GM12892 (cell line): ENCODE data around the gene PTPRN2.
"Not testable (repeated sequence)": the region's sequence is repeated elsewhere in the genome, so short reads cannot be mapped to it uniquely, and the experiment has no call there.

Experiments
- DNase-seq: peaks from one replicate; pipeline ENCODE4 v3.0.0; 2011; ENCODE audit not compliant: insufficient read length
- FAIRE-seq: peaks from 2 replicates; lab custom pipeline; 2011; peaks lifted over from hg19 to GRCh38; lab: Jason Lieb, UNC
- POLR2A ChIP-seq: IDR thresholded peaks from 2 replicates; pipeline ENCODE4 v1.6.1; 2011; ENCODE audit warnings: low read depth, low read length, control low read depth
- POLR2AphosphoS5 ChIP-seq: IDR thresholded peaks from 2 replicates; pipeline ENCODE4 v1.6.1; 2011; ENCODE audit warnings: low read depth, low read length, control low read depth
- TAF1 ChIP-seq: IDR thresholded peaks from 2 replicates; pipeline ENCODE4 v1.6.1; 2011; ENCODE audit warnings: low read depth, mild to moderate bottlenecking, control low read depth, low read length, borderline replicate concordance

The PTPRN2 gene

GRCh38 chr7:157784979-157785441, 802.6 kb downstream of the PTPRN2 start:
- TF ChIP-seq POLR2AphosphoS5 (no peak), TAF1 (no peak), POLR2A (no peak)
- FAIRE-seq (no peak), DNase-seq (no peak)

GRCh38 chr7:157784041-157784835, 803.4 kb downstream of the PTPRN2 start:
- TF ChIP-seq POLR2AphosphoS5 (no peak), TAF1 (no peak), POLR2A (no peak)
- DNase-seq = no peak
- no peak for FAIRE-seq

- no peak for FAIRE-seq
- TF ChIP-seq POLR2A = no peak
- no peak for TF ChIP-seq TAF1
- TF ChIP-seq POLR2AphosphoS5 = no peak
- DNase-seq = no peak
Observed at GRCh38 chr7:157782041-157782440, 805.6 kb downstream of the PTPRN2 start.

DNA sequence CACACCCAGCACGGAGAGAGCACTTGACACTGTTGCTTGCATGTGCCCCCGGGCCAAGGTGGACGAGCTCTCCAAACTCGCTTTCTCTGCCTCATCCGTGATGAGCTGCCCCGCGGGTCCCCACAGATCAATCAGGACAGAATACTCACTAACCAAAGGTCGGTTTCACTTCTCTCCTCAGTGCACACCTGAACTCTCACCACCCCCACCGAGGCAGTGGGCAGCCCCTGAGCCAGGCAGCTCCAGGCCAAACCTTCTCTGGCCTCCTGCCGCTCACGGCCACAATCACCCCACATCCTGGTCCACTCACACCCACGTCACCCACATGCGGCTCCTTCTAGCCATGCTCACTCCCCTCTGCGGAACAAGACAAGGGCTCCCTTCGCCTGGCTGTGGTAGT, 806.9 kb downstream of the PTPRN2 start:
- FAIRE-seq = no peak
- DNase-seq = no peak
- TF ChIP-seq POLR2AphosphoS5 (no peak), POLR2A (no peak), TAF1 (no peak)

DNA sequence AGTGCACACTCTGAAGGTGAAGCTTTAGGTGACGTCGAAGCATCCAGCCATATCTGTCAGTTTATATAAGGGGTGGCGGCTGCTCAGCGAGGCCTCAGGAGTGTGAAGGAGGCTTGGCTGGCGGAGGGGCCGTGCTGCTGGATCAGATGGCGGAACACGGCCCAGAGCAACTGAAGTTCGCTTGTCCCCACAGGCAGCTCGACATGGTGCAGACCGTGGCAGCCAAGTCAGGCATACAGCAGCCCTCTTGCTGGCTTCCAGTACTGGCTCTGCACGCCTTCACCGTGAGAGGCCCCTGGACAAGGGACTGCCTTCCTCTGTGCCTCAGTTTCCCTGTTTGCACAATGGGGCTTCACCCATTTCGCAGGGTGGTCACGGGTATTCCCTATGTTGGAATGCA, 807.3 kb downstream of the PTPRN2 start:
- TF ChIP-seq TAF1 = no peak
- TF ChIP-seq POLR2AphosphoS5 = no peak
- no peak for TF ChIP-seq POLR2A
- no peak for DNase-seq
- no peak for FAIRE-seq

DNA sequence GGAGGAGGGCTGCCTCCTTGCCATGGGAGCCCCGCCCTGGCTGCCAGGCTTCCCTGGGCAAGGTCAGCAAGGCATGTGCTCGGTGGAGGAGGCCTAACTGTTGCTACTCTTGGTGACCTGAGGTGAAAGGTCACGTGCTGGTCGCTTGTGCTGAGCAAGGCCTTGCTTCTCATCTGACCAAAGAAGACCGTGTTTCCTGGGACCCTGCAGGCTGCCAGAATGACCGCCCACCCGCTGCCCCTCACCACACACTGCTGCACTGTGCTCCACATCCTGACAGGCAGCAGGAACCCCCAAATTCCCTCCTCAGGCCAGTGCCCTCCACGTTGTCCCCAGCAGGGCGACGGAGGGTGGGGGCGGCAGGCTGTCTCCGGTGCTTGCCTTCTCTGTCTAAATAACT, 808.4 kb downstream of the PTPRN2 start:
- no peak for FAIRE-seq
- no peak for DNase-seq
- TF ChIP-seq POLR2A = no peak
- TF ChIP-seq POLR2AphosphoS5 = no peak

GRCh38 chr7:157777194-157777762, 810.3 kb downstream of the PTPRN2 start:
- not testable (repeated sequence) for DNase-seq, FAIRE-seq

- DNase-seq = no peak
- TF ChIP-seq POLR2AphosphoS5 = no peak
- no peak for TF ChIP-seq POLR2A
- no peak for TF ChIP-seq TAF1
- FAIRE-seq = no peak
Observed at GRCh38 chr7:157775560-157776332, 811.9 kb downstream of the PTPRN2 start.

- no peak for DNase-seq
- no peak for FAIRE-seq
- TF ChIP-seq TAF1 = no peak
- no peak for TF ChIP-seq POLR2A
- no peak for TF ChIP-seq POLR2AphosphoS5
Observed at GRCh38 chr7:157775021-157775559, 812.5 kb downstream of the PTPRN2 start.

DNA sequence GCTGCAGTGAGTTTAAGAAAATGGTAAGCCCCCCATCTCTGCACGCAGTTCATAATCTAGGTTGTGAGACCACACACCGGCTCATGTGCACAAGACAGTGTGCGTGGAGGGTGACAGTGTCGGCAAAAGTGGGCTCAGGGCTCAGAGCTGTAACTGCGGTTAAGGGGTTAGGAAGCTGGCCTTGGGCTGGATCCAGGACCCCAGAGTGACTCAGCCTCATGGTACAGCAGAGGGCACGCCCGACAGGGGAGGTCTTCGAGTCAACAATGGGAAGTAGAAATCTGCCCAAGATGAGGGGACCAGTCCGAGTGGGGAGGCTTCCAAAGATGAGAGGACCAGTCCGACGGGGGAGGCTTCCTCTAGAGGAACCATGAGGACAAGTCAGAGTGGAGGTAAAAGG, 813.1 kb downstream of the PTPRN2 start:
- no peak for TF ChIP-seq POLR2A
- DNase-seq (no peak), FAIRE-seq (no peak)

DNA sequence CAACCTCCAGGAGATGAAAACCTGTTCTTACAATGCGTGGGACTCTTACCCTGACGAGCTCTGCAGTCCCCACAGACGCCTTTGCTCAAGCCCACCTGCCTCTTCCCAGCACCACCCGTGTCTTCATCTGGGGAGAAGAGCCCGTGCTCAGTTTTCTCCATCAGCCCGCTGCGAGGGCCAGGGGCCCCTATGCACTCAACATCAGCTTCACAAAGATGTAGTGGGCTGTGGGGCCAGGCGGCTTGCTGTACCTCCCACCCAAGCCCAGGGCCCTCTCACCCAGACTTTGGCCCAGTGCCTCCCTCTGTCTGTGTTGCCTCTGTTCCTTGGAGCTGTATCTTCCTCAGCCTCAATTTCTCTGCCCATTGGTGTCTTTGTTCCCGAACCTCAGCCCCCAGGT, 814.3 kb downstream of the PTPRN2 start:
- FAIRE-seq = no peak

More for the DNA sequence above, 814.3 kb downstream of the PTPRN2 start:
- TF ChIP-seq POLR2AphosphoS5 = no peak
- TF ChIP-seq TAF1 = no peak
- no peak for DNase-seq
